GM19099 (cell line): ENCODE results near the gene GLIS1.

Source experiments
- POLR2A ChIP-seq: IDR thresholded peaks from 3 replicates; pipeline ENCODE4 v1.6.1; 2011; ENCODE audit warnings: low read depth; ENCODE audit not compliant: insufficient read length; ENCODE audit errors: extremely low read depth

GLIS1 gene

DNA sequence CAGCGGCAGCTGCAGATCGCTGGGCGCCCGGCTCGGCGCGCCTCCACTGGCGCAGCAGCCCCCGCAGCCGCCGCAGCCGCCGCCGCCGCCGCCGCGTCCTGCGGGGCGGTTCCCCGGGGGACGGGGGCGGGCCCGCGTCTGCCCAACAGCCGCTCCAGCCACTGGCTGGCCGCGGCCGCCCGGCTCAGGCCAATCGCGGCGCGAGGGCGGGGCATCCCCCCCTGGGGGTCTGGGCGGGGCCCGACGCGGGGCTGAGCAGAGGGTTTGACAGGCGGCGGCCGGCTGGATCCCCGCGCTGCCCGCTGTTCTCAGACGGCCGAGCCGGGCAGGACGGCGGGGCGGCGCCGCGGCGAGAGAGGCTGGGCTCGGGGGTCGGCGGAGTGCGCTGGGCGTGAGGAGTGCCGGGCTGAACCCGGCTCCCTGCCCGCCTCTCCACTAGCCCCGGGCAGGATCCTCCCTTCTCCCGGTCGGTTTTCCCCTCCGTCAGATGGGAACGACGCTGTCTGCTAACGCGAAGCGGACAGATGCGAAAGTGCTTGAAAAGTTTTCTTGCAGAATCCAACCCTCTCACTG, at the start of gene GLIS1:
Gene GLIS1, minus strand, starts transcription at position 56 of the 573 bp plus-strand sequence. CDS start 1,100 bp downstream, outside the sequence.
- TF ChIP-seq POLR2A, result no peak

DNA sequence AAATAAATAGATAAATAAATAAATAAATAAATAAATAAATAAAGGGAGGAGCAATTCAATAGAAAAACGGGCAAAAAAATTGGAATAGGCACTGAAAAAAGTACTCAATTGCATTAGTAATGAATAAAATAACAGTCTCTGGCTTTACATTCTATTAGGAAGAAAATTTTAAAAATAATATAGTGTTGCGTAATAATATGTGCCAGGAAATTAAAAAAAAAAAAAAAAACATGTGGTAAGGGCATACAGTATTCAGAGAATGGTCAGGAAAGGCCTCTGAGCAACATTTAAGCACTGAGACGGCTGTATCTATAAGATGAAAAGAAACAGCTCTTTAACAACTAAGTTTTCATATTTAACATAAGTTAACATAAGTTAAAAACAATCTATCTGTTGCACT, 48.7 kb upstream of the GLIS1 start:
- TF ChIP-seq POLR2A, result no peak

DNA sequence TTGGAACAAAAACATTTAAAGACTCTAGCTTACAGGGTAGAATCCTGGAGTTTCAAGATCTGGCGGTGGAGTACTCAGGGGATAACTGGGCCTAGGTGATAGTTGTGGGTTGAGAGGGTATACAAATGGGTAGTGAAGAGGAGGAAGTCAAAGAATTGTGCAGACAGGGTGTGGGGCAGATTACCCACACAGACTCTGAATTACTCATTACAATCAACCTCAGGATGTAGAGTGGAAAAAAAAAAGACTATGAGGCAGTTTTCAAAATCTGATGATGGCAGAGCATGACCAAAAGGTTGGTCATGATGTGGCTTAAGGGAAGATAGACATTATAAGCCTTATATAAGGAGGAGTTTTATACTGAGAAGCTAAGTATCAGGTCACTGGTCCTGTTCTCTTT, 44.1 kb upstream of the GLIS1 start:
- no peak for TF ChIP-seq POLR2A

DNA sequence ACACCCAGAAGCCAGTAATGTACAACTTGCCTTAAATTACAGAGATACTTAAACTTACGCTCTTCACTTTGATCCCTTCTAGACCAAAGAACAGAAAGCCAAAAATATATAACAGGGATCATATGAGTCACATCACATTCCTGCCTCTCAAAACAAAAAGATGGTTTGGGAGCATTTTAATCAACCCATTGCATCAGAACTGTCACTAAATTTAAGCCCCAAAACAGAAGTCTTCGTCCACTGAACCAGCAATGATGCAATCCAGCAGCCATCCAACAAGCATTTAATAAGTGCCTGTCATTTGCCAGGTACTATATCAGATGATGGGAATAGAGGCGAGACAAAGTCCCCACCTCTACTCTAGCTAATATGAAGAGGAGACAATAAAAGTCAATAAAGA, 42.7 kb upstream of the GLIS1 start:
- no peak for TF ChIP-seq POLR2A

DNA sequence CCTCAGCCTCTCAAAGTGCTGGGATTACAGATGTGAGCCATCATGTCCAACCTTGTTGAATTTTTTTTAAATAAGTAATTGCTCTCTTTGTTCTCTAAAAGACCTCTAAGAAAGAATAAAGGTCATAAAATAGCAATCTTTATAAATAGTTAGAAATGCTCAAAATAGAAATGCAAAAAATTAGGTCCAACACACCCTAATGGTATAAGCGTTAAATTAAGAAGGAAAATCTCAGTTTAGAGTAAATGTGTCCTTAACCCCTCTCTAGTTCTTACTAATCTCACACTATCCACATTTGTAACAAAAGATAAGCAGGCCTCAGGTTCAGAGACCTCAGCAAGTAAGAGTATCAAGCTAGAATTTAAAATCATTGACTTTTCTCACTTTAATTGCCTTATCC, 38.3 kb upstream of the GLIS1 start:
- no peak for TF ChIP-seq POLR2A

DNA sequence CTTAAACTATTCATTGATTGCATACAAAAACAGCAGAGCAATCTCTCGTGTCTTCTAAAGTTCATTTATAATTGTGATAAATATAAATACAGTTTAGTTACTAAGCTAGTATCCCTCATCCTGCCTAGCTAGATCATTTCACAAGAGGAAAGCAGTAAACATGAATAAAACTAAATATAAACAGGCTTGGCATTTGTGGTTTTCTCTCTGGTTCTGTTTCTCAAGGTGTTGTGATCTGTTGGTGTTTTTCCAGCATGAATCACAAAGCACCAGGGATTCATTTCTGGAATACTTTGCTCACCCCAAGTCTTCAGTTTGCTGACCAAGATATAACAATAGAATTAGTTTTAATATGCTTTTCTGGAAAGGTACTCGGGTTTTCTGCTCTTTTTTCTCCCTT, 32.7 kb upstream of the GLIS1 start:
- TF ChIP-seq POLR2A, result no peak

DNA sequence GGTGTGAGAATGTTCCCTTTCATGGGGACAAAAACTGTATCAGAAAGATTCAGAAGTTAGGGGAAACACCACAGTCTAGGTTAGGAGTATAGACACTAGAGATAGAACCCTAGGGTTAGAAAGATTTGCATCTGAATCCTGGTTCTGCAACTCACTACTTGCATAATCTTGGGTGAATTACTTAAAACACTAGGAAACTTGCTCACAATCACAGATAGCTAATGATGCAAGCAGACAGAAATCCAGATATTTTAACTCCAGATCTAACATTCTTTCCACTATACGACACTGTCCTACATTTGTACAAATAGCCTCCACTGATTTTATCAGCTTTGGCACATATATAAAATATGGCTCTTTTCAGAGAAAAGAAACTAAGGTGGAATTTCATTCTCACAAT, 30.8 kb upstream of the GLIS1 start:
- TF ChIP-seq POLR2A, result no peak

DNA sequence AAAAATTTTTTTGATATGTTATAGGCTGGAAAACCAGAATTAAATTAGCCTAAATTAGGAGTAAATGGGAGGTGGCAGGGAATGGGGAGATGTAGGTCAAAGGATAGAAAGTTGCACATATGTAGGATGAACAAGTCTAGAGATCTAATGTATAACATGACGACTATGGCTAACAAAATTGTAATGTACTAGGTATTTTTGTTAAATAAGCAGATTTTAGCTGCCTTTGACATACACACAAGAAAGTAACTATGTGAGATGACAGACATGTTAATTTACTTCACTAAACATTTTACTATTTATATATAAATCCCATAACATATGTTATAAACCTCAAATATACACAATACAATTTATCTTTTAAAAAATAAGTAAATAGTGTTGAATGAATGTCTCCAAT, 30.2 kb upstream of the GLIS1 start:
- no peak for TF ChIP-seq POLR2A

DNA sequence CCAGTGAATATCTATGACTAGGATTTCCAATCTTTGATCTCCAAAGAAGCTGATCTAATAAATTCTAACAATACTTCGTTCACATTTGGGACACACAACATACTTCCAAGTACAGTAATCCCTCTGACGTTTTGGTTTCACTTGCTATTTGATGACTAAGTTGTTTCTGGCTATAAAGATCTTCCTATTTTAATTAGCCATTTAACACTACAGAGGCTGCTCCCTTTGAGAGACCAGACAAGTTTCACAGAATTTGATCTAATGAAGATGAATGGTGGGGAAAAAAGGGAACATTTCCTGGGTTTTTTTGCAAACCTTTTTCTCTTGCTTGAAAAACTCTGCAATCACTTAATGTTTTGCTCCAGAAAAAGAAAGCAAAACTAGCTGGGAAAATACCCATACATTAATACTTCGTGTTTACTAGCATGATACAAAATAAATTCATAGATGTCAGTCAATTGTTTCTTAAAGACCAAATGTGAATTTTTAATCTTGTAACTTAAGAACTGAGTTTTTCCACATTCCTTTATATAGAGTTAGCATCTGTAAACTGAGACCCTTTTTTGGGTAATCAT, 28.0 kb upstream of the GLIS1 start:
- no peak for TF ChIP-seq POLR2A

DNA sequence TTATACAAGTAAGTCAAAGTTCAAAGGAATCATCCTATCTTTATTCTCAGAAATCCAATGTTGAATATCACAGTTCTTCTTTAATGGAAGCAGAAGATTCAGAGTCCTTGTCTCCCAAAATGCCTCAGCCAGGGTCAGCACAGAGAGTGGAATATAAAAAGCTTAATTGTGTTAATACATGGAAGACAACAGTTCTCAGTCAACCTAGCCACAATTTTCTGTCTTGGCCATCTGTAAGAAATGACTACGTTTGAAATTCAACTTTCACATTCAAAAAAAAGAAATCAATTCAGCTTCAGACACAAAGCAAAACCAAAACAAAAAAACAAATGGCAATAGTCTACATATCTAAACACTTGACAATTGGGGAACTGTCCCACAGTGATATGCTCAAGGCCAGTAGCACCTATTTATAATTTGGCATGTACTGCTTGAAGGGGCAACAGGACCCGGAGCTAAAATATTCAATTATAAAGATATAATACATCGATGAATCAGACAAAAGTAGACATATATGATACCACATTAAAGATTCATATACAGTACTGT, 27.3 kb upstream of the GLIS1 start:
- TF ChIP-seq POLR2A, result no peak

DNA sequence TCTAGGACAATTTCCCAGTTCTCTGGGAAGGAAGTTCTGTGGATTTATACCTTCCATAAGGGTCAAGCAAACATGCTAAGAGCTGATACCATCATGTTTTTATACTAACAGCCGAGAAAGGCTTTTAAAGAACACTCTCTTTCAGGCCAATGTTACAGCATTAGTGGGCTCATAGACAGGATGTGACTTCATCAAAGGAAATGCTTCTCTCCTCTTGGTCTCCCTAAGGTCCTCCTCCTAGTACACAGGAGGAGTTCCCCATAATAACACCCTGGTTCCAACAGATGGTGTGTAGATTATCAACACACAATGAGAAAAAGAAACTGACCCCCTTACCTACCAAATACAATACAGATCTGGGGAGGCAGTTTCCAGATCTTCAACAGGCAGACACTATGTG, 26.7 kb upstream of the GLIS1 start:
- TF ChIP-seq POLR2A, result no peak

DNA sequence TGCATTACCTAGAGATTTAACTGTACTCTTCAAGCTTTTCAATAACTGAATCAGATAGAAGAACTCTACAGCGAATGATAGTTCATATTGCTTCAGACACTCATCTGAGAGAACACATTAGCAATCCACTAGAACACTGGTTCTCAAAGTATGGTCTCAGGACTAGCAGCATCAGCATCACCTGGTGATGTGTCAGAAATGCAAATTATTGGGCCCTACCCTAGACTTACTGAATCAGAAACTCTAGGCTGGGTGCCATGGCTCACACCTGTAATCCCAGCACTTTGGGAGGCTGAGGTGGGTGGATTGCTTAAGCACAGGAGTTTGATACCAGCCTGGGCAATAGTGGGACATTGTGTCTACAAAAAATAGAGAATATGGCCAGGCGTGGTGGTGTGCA, 24.9 kb upstream of the GLIS1 start:
- no peak for TF ChIP-seq POLR2A

DNA sequence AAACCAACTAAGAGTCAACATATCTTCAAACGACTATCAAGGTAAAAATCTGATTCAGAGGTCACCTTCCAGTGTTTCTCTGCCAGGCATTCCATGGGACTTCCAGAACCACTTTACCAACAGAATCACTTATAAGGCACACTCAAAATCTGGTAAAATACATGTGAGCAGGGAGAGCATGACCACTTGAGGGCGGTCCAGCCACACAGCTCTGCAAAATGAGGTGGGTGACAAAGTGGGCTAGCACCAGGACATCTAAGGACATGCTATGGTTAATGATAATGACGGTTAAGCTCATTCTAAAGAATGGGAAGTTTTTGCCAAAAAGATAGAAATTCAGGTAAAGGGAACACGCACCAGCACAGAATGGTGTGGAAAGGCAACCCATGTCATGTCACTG, 24.5 kb upstream of the GLIS1 start:
- no peak for TF ChIP-seq POLR2A

DNA sequence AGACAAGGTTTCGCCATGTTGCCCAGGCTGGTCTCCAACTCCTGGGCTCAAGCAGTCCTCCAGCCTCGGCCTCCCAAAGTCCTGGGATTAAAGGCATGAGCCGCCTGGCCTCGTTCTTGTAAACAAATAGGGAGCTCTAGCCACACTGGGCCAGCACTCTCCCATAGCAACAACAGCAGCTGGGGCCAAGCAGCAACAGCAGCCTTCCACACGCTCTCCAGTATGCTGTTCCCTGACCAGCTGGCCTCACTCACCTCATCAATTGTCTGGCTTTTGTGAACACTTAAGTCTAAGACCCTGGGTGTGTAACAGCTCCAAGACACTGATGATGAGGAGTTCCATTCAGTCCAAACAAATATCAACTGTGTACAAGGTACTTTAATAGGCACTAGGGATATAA, 16.9 kb upstream of the GLIS1 start:
- TF ChIP-seq POLR2A, result no peak

DNA sequence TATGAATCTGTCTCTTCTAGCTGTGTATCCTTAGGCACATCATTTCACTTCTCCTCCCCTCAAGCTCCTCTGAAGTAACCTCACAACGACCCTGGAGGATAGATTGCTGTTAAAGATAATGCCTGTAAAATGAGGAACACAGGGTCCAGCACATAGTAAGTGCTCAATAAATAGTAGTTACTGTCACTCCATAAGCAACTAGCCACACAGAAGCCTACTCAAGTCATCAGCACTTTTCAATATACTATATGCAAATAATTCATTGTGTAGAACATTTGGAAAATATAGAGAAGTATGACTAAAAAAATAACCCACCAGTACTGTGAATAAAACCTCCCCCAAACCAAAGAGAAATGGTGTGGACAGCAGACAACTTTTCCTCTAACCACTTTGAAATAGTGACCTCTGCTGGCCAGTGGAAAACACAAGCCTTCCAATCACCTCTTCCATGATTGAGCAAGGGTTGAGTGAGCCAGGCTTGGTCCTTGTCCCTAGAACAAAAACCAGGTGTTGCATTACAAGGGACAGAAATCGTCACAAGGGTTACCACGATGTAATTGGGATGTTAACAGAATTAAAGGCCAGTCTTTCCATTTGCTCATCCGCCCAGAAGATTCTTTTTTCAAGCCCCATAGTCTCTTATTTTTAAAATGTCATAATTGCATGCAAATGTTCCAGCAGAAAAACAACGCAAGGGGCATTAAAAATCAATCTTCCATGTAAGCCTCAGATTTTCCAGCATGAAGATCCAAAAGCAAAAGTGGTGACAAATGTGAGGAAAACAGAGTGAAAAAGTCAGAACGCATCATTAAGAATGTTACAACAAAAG, 15.7 kb upstream of the GLIS1 start:
- TF ChIP-seq POLR2A, result no peak

DNA sequence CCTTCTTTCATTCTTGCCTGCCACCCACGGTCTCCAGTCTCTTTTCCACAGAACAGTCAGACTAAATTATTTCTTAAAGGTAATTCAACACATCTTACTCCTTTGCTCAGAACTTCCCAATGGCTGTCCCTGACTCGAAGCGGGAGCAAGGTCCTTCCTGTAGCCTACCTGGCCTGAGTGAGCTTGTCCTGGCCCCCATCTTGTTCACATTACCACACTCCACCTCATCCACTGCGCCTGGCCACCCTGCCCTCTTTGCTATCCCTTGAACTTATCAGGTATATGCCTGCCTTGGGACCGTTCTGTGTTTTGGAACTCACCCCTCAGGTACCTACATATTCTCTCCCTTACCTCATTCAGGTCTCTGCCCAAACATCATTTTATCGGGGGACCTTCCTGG, 13.3 kb upstream of the GLIS1 start:
- no peak for TF ChIP-seq POLR2A
